Activated CD4-positive, alpha-beta memory T cell treated with anti-CD3 and anti-CD28 coated beads for 36 hours (primary cell): ENCODE measurements around the gene SMLR1. TPM values are rescaled to one million over a fixed set of nuclear protein-coding genes. Genes with fewer than 3 reads are reported as not detected.

Experiments used
- CTCF ChIA-PET: fragments of 350-600 bp; sonication (Branson Sonifier 250); formaldehyde crosslinking; loops from one replicate; lab custom pipeline; 2021; ENCODE audit warnings: antibody characterized with exemption, inconsistent platforms; lab: Charles Lee
- POLR2A ChIA-PET: fragments of 350-600 bp; sonication (Branson Sonifier 250); formaldehyde crosslinking; loops from one replicate; lab custom pipeline; 2021; ENCODE audit warnings: antibody characterized with exemption; lab: Charles Lee
- DNase-seq: peaks from one replicate; pipeline ENCODE4 v3.0.0-alpha.2; 2020
- H3K27ac Mint-ChIP-seq: one replicate; pipeline ENCODE4 v1.8.0; 2021; ENCODE audit warnings: mixed read lengths
- H3K27me3 Mint-ChIP-seq: one replicate; pipeline ENCODE4 v1.8.0; 2021; ENCODE audit warnings: mixed read lengths
- H3K36me3 Mint-ChIP-seq: one replicate; pipeline ENCODE4 v1.8.0; 2021; ENCODE audit warnings: mixed read lengths
- H3K4me1 Mint-ChIP-seq: one replicate; pipeline ENCODE4 v1.8.0; 2021; ENCODE audit warnings: low read depth, mixed read lengths
- H3K4me3 Mint-ChIP-seq: one replicate; pipeline ENCODE4 v1.8.0; 2021; ENCODE audit warnings: mild to moderate bottlenecking, mixed read lengths
- H3K9me3 Mint-ChIP-seq: one replicate; pipeline ENCODE4 v1.8.0; 2021; ENCODE audit warnings: mixed read lengths
- intact Hi-C: fragments of 100-400 bp; cut with micrococcal nuclease; formaldehyde crosslinking; loops from one replicate; pipeline ENCODE4 v1.15.1; 2023
- total RNA-seq, 2 experiments: library from RNA; stranded (reverse); gene quantifications; one replicate each; pipeline ENCODE4 v1.2.3, GENCODE V29; 2021

The SMLR1 gene
- total RNA-seq, 2 experiments from 2014 or later = not detected

GRCh38 chr6:130846501-130846900, 19.3 kb downstream of the SMLR1 start:
- peaks cover 5% of the 10 kb centered on the region for H3K4me1 Mint-ChIP-seq
- no peaks in the 10 kb centered on the region for H3K27me3 Mint-ChIP-seq
- no peaks in the 10 kb centered on the region for H3K36me3 Mint-ChIP-seq
- no peak for DNase-seq
- H3K27ac Mint-ChIP-seq = no peak overlapping the region
- H3K9me3 Mint-ChIP-seq = no peaks in the 10 kb centered on the region
- no peak overlapping the region for H3K4me3 Mint-ChIP-seq
- intact Hi-C loops = loop anchor here (10.0 kb wide), 1 partner anchor 552 kb away; no protein-coding TSS in a partner anchor
- ChIA-PET POLR2A (no interaction called here), CTCF (interaction anchor here (1.4 kb wide), 1 partner anchor 522 kb away, joined by 5 read pairs; no protein-coding TSS in a partner anchor)

- intact Hi-C loops = loop anchor here (10.0 kb wide), 1 partner anchor 552 kb away; no protein-coding TSS in a partner anchor
- POLR2A ChIA-PET = no interaction called here
- CTCF ChIA-PET = interaction anchor here (1.4 kb wide), 1 partner anchor 522 kb away, joined by 5 read pairs; no protein-coding TSS in a partner anchor
- no peaks in the 10 kb centered on the region for H3K27me3 Mint-ChIP-seq
- no peaks in the 10 kb centered on the region for H3K9me3 Mint-ChIP-seq
- H3K4me1 Mint-ChIP-seq = peaks cover 5% of the 10 kb centered on the region
- DNase-seq = no peak
- no peaks in the 10 kb centered on the region for H3K36me3 Mint-ChIP-seq
- no peak overlapping the region for H3K4me3 Mint-ChIP-seq
- H3K27ac Mint-ChIP-seq = no peak overlapping the region
These were observed 20.1 kb downstream of the SMLR1 start for GRCh38 chr6:130847001-130847910.

- no peaks in the 10 kb centered on the region for H3K36me3 Mint-ChIP-seq
These were observed 21.7 kb downstream of the SMLR1 start for GRCh38 chr6:130848945-130849344.

GRCh38 chr6:130849594-130849993, 22.4 kb downstream of the SMLR1 start:
- ChIA-PET CTCF (interaction anchor here (0.6 kb wide), 2 partner anchors 33 to 97 kb away, joined by 3 read pairs; no protein-coding TSS in a partner anchor), POLR2A (no interaction called here)
- Mint-ChIP-seq H3K36me3 (no peaks in the 10 kb centered on the region), H3K27ac (no peak overlapping the region), H3K9me3 (no peaks in the 10 kb centered on the region), H3K4me1 (peaks cover 5% of the 10 kb centered on the region), H3K27me3 (no peaks in the 10 kb centered on the region), H3K4me3 (no peak overlapping the region)
- intact Hi-C loops = loop anchor here (10.0 kb wide), 1 partner anchor 555 kb away; no protein-coding TSS in a partner anchor
- DNase-seq = no peak

More at GRCh38 chr6:130848945-130849344, 21.7 kb downstream of the SMLR1 start:
- intact Hi-C loops = loop anchor here (10.0 kb wide), 1 partner anchor 554 kb away; no protein-coding TSS in a partner anchor
- Mint-ChIP-seq H3K27ac (no peak overlapping the region), H3K4me1 (peaks cover 5% of the 10 kb centered on the region), H3K27me3 (no peaks in the 10 kb centered on the region), H3K4me3 (no peak overlapping the region), H3K9me3 (no peaks in the 10 kb centered on the region)
- POLR2A ChIA-PET = no interaction called here
- DNase-seq = peak; percentile 60
- CTCF ChIA-PET = interaction anchor here (0.6 kb wide), 1 partner anchor 37 kb away, joined by 3 read pairs; no protein-coding TSS in a partner anchor

- peaks cover 2% of the 10 kb centered on the region for H3K9me3 Mint-ChIP-seq
- H3K27me3 Mint-ChIP-seq = no peaks in the 10 kb centered on the region
- DNase-seq = no peak
- H3K27ac Mint-ChIP-seq = no peak overlapping the region
- POLR2A ChIA-PET = no interaction called here
- CTCF ChIA-PET = interaction anchor here (1.6 kb wide), 1 partner anchor 34 kb away, joined by 4 read pairs; no protein-coding TSS in a partner anchor
- peaks cover 5% of the 10 kb centered on the region for H3K4me1 Mint-ChIP-seq
- no peaks in the 10 kb centered on the region for H3K36me3 Mint-ChIP-seq
- H3K4me3 Mint-ChIP-seq = no peak overlapping the region
- intact Hi-C loops = no loop called here
These were observed 23.8 kb downstream of the SMLR1 start for GRCh38 chr6:130851026-130851425.

GRCh38 chr6:130852844-130853554, 25.8 kb downstream of the SMLR1 start:
- intact Hi-C loops = no loop called here
- H3K9me3 Mint-ChIP-seq = peaks cover 2% of the 10 kb centered on the region
- peaks cover 5% of the 10 kb centered on the region for H3K4me1 Mint-ChIP-seq
- ChIA-PET POLR2A (no interaction called here), CTCF (interaction anchor here (0.7 kb wide), 1 partner anchor 32 kb away, joined by 3 read pairs; no protein-coding TSS in a partner anchor)
- no peak overlapping the region for H3K4me3 Mint-ChIP-seq
- H3K27me3 Mint-ChIP-seq = no peaks in the 10 kb centered on the region
- no peak overlapping the region for H3K27ac Mint-ChIP-seq
- no peaks in the 10 kb centered on the region for H3K36me3 Mint-ChIP-seq
- DNase-seq = no peak

GRCh38 chr6:130853555-130854183, 26.5 kb downstream of the SMLR1 start:
- Mint-ChIP-seq H3K4me1 (peaks cover 4% of the 10 kb centered on the region), H3K9me3 (peaks cover 2% of the 10 kb centered on the region), H3K4me3 (no peak overlapping the region), H3K27ac (no peak overlapping the region), H3K27me3 (no peaks in the 10 kb centered on the region), H3K36me3 (no peaks in the 10 kb centered on the region)
- intact Hi-C loops = no loop called here
- POLR2A ChIA-PET = no interaction called here
- CTCF ChIA-PET = interaction anchor here (0.7 kb wide), 1 partner anchor 31 kb away, joined by 3 read pairs; no protein-coding TSS in a partner anchor
- no peak for DNase-seq

- peaks cover 2% of the 10 kb centered on the region for H3K9me3 Mint-ChIP-seq
- DNase-seq = no peak
- H3K36me3 Mint-ChIP-seq = no peaks in the 10 kb centered on the region
- H3K4me1 Mint-ChIP-seq = no peaks in the 10 kb centered on the region
- H3K27ac Mint-ChIP-seq = no peak overlapping the region
- H3K27me3 Mint-ChIP-seq = no peaks in the 10 kb centered on the region
- POLR2A ChIA-PET = no interaction called here
- H3K4me3 Mint-ChIP-seq = no peak overlapping the region
- intact Hi-C loops = no loop called here
- CTCF ChIA-PET = no interaction called here
These were observed 30.8 kb downstream of the SMLR1 start for GRCh38 chr6:130858054-130858453.

GRCh38 chr6:130858498-130859160, 31.4 kb downstream of the SMLR1 start:
- H3K9me3 Mint-ChIP-seq = peaks cover 2% of the 10 kb centered on the region
- no peak overlapping the region for H3K27ac Mint-ChIP-seq
- no peak for DNase-seq
- H3K4me1 Mint-ChIP-seq = no peaks in the 10 kb centered on the region
- H3K27me3 Mint-ChIP-seq = no peaks in the 10 kb centered on the region
- intact Hi-C loops = no loop called here
- no peaks in the 10 kb centered on the region for H3K36me3 Mint-ChIP-seq
- H3K4me3 Mint-ChIP-seq = no peak overlapping the region
- ChIA-PET POLR2A (no interaction called here), CTCF (interaction anchor here (1.3 kb wide), 1 partner anchor 16 kb away, joined by 7 read pairs; no protein-coding TSS in a partner anchor)

- no peak overlapping the region for H3K27ac Mint-ChIP-seq
- no peaks in the 10 kb centered on the region for H3K27me3 Mint-ChIP-seq
- no peak overlapping the region for H3K4me3 Mint-ChIP-seq
- ChIA-PET CTCF (interaction anchor here (1.3 kb wide), 1 partner anchor 16 kb away, joined by 7 read pairs; no protein-coding TSS in a partner anchor), POLR2A (no interaction called here)
- peaks cover 2% of the 10 kb centered on the region for H3K9me3 Mint-ChIP-seq
- H3K36me3 Mint-ChIP-seq = no peaks in the 10 kb centered on the region
- no peak for DNase-seq
- H3K4me1 Mint-ChIP-seq = no peaks in the 10 kb centered on the region
- intact Hi-C loops = no loop called here
These were observed 32.1 kb downstream of the SMLR1 start for GRCh38 chr6:130859161-130859867.
